Liver (tissue), 3 donors: ENCODE results near the gene NOM1.

Experiments
- CTCF ChIP-seq: fragments of 150-350 bp; IDR thresholded peaks from 2 replicates; pipeline ENCODE4 v1.5.1; 2017; ENCODE audit warnings: improper control_type of control experiment, low read depth, low read length; ENCODE audit not compliant: missing input control
- RXRA ChIP-seq, 2 donors: IDR thresholded peaks; 2 replicates each; pipeline ENCODE4 v1.6.1; 2017 to 2018; ENCODE audit warnings: antibody characterized with exemption in 2 of 2, mild to moderate bottlenecking in 1 of 2
- TAF1 ChIP-seq: conservative IDR thresholded peaks from 2 replicates; pipeline ENCODE4 v1.6.1; 2016; ENCODE audit warnings: antibody characterized with exemption, mild to moderate bottlenecking
- donor health status: healthy.
- donor health status: healthy.

- TF ChIP-seq CTCF (no peak), TAF1 (no peak), RXRA (IDR thresholded peaks at IDR 0.05) (no peak)
These were observed 69.0 kb downstream of the NOM1 start for GRCh38 chr7:157018328-157018996.
